Measurements from ENCODE around the gene SLC38A4. TPM values are rescaled to one million over a fixed set of nuclear protein-coding genes. Genes with fewer than 3 reads are reported as not detected.

SLC38A4 gene, protein sequence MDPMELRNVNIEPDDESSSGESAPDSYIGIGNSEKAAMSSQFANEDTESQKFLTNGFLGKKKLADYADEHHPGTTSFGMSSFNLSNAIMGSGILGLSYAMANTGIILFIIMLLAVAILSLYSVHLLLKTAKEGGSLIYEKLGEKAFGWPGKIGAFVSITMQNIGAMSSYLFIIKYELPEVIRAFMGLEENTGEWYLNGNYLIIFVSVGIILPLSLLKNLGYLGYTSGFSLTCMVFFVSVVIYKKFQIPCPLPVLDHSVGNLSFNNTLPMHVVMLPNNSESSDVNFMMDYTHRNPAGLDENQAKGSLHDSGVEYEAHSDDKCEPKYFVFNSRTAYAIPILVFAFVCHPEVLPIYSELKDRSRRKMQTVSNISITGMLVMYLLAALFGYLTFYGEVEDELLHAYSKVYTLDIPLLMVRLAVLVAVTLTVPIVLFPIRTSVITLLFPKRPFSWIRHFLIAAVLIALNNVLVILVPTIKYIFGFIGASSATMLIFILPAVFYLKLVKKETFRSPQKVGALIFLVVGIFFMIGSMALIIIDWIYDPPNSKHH
- total RNA-seq: not detected

GRCh38 chr12:46825591-46826414 is at the start of gene SLC38A4:
Gene SLC38A4, minus strand, starts transcription at chr12:46825997. Its CDS starts 32,926 bp downstream, at chr12:46793071.
- Mint-ChIP-seq H3K4me1 (ENCODE audit: low read depth) (peaks cover 1% of the 10 kb centered on the region), H3K27ac (no peak within 1 kb of the TSS), H3K9me3 (no peaks in the 10 kb centered on the region), H3K4me3 (no peak within 1 kb of the TSS), H3K36me3 (ENCODE audit: low read depth) (no peaks in the 10 kb centered on the region), H3K27me3 (peaks cover 38% of the 10 kb centered on the region)
- ATAC-seq (no peak), DNase-seq (no peak)
- intact Hi-C loops (cut with micrococcal nuclease): no loop called here
- ChIA-PET CTCF (no interaction called here), POLR2A (interaction anchor here (0.7 kb wide), 1 partner anchor 38 kb away, joined by 3 read pairs; no protein-coding TSS in a partner anchor)
- TF ChIP-seq CTCF (IDR thresholded peaks at IDR 0.05): no peak

GRCh38 chr12:46875095-46875494 is 49.3 kb upstream of the SLC38A4 start:
- no peak for ATAC-seq
- no peak for DNase-seq
- H3K9me3 Mint-ChIP-seq: peaks cover 5% of the 10 kb centered on the region
- no peak overlapping the region for H3K4me3 Mint-ChIP-seq
- intact Hi-C loops (cut with micrococcal nuclease): no loop called here
- CTCF ChIA-PET: no interaction called here
- TF ChIP-seq CTCF (IDR thresholded peaks at IDR 0.05): no peak
- H3K27ac Mint-ChIP-seq: no peak overlapping the region
- POLR2A ChIA-PET: no interaction called here
- no peaks in the 10 kb centered on the region for H3K4me1 Mint-ChIP-seq (ENCODE audit: low read depth)
- H3K27me3 Mint-ChIP-seq: peaks cover 6% of the 10 kb centered on the region
- no peaks in the 10 kb centered on the region for H3K36me3 Mint-ChIP-seq (ENCODE audit: low read depth)

- POLR2A ChIA-PET: no interaction called here
- intact Hi-C loops (cut with micrococcal nuclease): no loop called here
Measured at GRCh38 chr12:46874642-46875041, 48.8 kb upstream of the SLC38A4 start.

DNA sequence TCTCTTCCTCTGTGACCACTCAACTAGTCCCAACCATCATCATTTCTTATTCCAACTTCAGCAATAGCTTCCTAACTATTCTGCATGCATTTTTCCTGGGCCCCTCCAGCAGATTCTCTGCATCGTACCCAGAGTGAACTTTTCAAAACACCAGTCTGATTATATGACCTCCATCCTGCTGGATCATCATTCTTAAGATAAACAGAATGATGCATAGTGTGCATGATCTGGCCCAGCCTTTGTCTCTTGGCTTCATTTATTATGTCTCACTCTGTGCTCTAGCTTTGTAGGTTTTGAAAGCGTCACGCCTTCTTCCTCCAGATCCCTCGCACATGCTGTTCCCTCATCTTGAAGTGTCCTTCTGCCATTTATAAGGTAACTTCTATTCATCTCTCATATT is 46.3 kb upstream of the SLC38A4 start:
- Mint-ChIP-seq H3K9me3 (peaks cover 4% of the 10 kb centered on the region), H3K4me1 (ENCODE audit: low read depth) (no peaks in the 10 kb centered on the region), H3K4me3 (no peak overlapping the region), H3K27ac (no peak overlapping the region), H3K36me3 (ENCODE audit: low read depth) (no peaks in the 10 kb centered on the region), H3K27me3 (peaks cover 4% of the 10 kb centered on the region)
- TF ChIP-seq CTCF (IDR thresholded peaks at IDR 0.05): no peak
- DNase-seq (no peak), ATAC-seq (no peak)
- ChIA-PET POLR2A (no interaction called here), CTCF (interaction anchor here (0.5 kb wide), 1 partner anchor 100 kb away, joined by 3 read pairs; no protein-coding TSS in a partner anchor)
- intact Hi-C loops (cut with micrococcal nuclease): no loop called here

More at GRCh38 chr12:46874642-46875041, 48.8 kb upstream of the SLC38A4 start:
- no peak for TF ChIP-seq CTCF (IDR thresholded peaks at IDR 0.05)
- no peaks in the 10 kb centered on the region for H3K36me3 Mint-ChIP-seq (ENCODE audit: low read depth)
- H3K4me3 Mint-ChIP-seq: no peak overlapping the region
- no peaks in the 10 kb centered on the region for H3K4me1 Mint-ChIP-seq (ENCODE audit: low read depth)
- CTCF ChIA-PET: no interaction called here
- no peak for ATAC-seq
- peaks cover 6% of the 10 kb centered on the region for H3K27me3 Mint-ChIP-seq
- no peak for DNase-seq
- no peak overlapping the region for H3K27ac Mint-ChIP-seq
- peaks cover 5% of the 10 kb centered on the region for H3K9me3 Mint-ChIP-seq

Measured in activated CD8-positive, alpha-beta T cell treated with anti-CD3 and anti-CD28 coated beads for 36 hours (primary cell).